AG04450 (cell line): ENCODE data around the gene OR7C1. TPM values are rescaled to one million over a fixed set of nuclear protein-coding genes. Genes with fewer than 3 reads are reported as not detected.

Experiments used
- CTCF ChIA-PET: fragments of 300-600, 350-600 bp; formaldehyde crosslinking; extraction: SDS; loops from one replicate; lab custom pipeline; 2022; ENCODE audit warnings: antibody characterized with exemption, inconsistent platforms; lab: Charles Lee
- POLR2A ChIA-PET: fragments of 350-600 bp; formaldehyde crosslinking; extraction: SDS; loops from one replicate; lab custom pipeline; 2021; ENCODE audit warnings: antibody characterized with exemption, inconsistent platforms; lab: Yijun Ruan, JAX
- DNase-seq: peaks from one replicate; pipeline ENCODE4 v3.0.0-alpha.2; 2011; ENCODE audit warnings: low read depth, low spot score
- H3K27ac ChIP-seq: one replicate; pipeline ENCODE4 v1.5.1; 2012; ENCODE audit warnings: low read depth, low read length, control low read depth
- H3K27me3 ChIP-seq: one replicate; pipeline ENCODE4 v1.6.0; 2012; ENCODE audit warnings: low read length; ENCODE audit not compliant: control insufficient read depth, insufficient read depth
- H3K4me3 ChIP-seq: 2 replicates; pipeline ENCODE4 v1.5.1; 2011; ENCODE audit warnings: mild to moderate bottlenecking, low read depth, low read length, control low read depth
- H3K9me3 ChIP-seq: 2 replicates; pipeline ENCODE4 v1.5.1; 2012; ENCODE audit warnings: low read length; ENCODE audit not compliant: control insufficient read depth, insufficient read depth
- polyA plus RNA-seq: library from polyadenylated mRNA; depleted of rRNA; stranded (reverse); fragments of >200 nt; gene quantifications from 2 replicates; pipeline ENCODE4 v1.2.3, GENCODE V29; 2011
- TF ChIP-seq, protein P1 (sequence below): IDR thresholded peaks from 2 replicates; pipeline ENCODE4 v1.5.1; 2011; ENCODE audit warnings: low read depth, low read length, control low read depth, inconsistent platforms

Gene OR7C1
- polyA plus RNA-seq, 1 experiment = not detected

DNA sequence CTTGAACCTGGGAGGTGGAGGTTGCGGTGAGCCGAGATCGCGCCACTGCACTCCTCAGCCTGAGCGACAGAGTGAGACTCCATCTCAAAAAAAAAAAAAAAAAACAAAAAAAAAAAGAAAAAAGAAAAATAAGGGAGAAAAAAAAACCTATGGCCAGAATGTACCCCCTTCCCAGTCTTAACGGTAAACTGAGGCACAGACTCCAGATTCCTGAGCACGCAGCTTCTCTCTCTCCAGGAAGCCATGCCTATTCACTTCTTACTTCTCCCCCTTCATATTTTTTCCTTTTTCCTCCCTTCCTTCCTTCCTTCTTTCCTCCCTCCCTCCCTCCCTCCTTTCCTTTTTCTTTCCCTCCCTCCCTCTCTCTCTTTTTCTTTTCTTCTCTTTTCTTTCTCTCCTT is 62.0 kb downstream of the OR7C1 start:
- H3K27me3 ChIP-seq = peaks cover 7% of the 10 kb centered on the region
- POLR2A ChIA-PET = no interaction called here
- DNase-seq = no peak
- TF ChIP-seq, protein P1, sequence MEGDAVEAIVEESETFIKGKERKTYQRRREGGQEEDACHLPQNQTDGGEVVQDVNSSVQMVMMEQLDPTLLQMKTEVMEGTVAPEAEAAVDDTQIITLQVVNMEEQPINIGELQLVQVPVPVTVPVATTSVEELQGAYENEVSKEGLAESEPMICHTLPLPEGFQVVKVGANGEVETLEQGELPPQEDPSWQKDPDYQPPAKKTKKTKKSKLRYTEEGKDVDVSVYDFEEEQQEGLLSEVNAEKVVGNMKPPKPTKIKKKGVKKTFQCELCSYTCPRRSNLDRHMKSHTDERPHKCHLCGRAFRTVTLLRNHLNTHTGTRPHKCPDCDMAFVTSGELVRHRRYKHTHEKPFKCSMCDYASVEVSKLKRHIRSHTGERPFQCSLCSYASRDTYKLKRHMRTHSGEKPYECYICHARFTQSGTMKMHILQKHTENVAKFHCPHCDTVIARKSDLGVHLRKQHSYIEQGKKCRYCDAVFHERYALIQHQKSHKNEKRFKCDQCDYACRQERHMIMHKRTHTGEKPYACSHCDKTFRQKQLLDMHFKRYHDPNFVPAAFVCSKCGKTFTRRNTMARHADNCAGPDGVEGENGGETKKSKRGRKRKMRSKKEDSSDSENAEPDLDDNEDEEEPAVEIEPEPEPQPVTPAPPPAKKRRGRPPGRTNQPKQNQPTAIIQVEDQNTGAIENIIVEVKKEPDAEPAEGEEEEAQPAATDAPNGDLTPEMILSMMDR = no peak
- no peak overlapping the region for H3K27ac ChIP-seq
- H3K4me3 ChIP-seq = no peak overlapping the region
- H3K9me3 ChIP-seq = no peaks in the 10 kb centered on the region; the same call in 1 of the 2 replicates
- CTCF ChIA-PET = no interaction called here

DNA sequence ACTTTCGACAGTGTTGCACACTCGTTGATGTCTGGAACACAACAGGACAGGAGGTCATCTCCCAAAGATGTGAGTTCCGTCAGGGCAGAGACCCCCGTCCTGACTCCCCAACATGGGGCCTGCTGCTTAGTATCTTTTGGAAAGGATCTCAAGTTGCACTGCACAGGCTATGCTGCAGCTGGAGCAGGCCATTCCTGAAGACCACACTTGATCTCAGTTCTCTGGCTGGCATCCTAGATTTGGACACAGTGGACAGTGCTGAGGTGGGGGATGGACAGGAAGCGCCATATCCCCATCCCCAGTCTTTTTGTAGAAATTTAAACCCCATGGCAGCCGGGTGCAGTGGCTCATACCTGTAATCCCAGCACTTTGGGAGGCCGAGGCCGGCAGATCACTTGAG is 62.5 kb downstream of the OR7C1 start:
- DNase-seq = no peak
- ChIA-PET POLR2A (no interaction called here), CTCF (no interaction called here)
- H3K9me3 ChIP-seq = no peaks in the 10 kb centered on the region; the same call in 1 of the 2 replicates
- TF ChIP-seq, protein P1 = no peak
- H3K27me3 ChIP-seq = peaks cover 7% of the 10 kb centered on the region
- no peak overlapping the region for H3K4me3 ChIP-seq
- no peak overlapping the region for H3K27ac ChIP-seq

DNA sequence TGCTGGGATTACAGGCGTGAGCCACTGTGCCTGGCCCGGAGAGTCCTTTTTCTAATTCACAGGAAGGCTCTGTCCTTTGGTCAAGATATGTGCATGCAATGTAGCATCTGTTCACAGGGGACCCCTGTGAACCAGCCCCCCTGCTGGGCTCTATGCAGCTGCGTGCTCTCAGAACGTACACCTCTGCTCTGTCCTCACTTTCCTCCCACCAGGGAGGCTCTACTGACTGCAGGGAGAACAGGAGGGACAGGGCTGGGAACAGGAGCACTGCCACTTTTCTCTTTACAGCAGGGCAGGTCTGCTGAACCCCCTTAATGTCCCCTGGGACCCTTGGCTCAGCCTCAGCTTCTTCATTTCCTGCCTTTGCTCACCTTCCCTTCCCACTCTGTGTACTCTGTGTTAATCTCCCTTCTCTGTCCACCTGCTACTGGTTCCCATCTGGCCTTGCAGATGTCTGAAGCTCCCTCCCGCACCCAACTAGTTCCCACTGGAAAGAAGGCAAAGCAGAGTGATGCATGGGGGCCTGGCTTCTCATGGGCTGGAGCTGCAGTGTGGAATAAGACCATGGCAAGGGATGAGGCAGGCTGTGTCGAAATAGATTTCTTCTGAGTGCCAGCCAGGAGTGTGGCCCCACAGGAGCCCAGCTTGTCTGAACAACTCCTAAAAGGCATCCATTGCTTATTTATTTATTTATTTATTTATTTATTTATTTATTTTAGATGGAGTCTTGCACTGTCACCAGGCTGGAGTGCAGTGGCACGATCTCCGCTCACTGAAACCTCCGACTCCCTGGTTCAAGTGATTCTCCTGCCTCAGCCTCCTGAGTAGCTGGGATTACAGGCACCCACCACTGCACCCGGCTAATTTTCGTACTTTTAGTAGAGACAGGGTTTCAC is 63.8 kb downstream of the OR7C1 start:
- H3K9me3 ChIP-seq = no peaks in the 10 kb centered on the region; the same call in 1 of the 2 replicates

DNA sequence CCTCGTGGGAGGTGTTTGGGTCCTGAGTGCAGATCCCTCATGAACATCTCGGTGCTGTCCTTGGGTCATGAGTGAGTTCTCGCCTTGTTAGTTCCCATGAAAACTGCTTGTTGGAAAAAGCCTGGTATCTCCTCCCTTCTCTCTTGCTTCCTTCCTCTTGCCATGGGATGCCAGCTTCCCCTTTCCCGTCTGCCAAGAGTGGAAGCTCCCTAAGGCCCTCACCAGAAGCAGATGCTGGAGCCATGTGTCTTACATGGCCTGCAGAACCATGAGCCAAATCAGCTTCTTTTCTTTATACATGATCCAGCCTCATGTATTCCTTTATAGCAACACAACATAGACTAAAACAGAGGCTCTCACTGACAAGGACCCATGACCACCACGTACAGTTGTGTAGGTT is 64.8 kb downstream of the OR7C1 start:
- Histone ChIP-seq H3K27me3 (no peaks in the 10 kb centered on the region), H3K9me3 (no peaks in the 10 kb centered on the region; the same call in 1 of the 2 replicates), H3K27ac (no peak overlapping the region), H3K4me3 (no peak overlapping the region)
- ChIA-PET POLR2A (no interaction called here), CTCF (no interaction called here)
- TF ChIP-seq, protein P1 = no peak
- no peak for DNase-seq

More for the DNA sequence above, 63.8 kb downstream of the OR7C1 start:
- Histone ChIP-seq H3K4me3 (no peak overlapping the region), H3K27ac (no peak overlapping the region), H3K27me3 (peaks cover 4% of the 10 kb centered on the region)
- no peak for DNase-seq
- ChIA-PET POLR2A (no interaction called here), CTCF (no interaction called here)
- TF ChIP-seq, protein P1 = no peak

DNA sequence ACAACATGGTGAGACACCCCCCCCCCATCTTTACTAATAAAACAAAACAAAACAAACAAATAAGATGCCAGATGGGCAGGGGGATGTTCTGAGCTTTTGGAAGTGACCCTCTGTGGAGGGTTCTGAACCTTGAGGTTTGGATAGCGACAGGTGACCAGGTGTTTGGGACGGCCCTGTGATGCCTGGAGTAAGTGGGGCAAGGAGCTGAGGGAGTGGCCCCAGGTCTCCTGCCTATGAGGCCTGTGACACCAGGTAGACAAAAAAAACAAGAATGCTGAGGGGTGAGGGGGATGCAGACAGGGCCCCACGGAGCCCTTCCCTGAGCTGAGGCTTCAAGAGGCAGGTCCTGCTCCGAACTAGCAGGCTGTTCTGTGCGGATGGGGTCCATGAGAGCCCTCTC is 65.8 kb downstream of the OR7C1 start:
- CTCF ChIA-PET = no interaction called here
- DNase-seq = no peak
- Histone ChIP-seq H3K4me3 (no peak overlapping the region), H3K27me3 (no peaks in the 10 kb centered on the region), H3K9me3 (peaks cover 4% of the 10 kb centered on the region; the same call in 1 of the 2 replicates), H3K27ac (no peak overlapping the region)
- POLR2A ChIA-PET = no interaction called here
- TF ChIP-seq, protein P1 = no peak
